ENCODE measurements around the gene TMEM17. TPM values are rescaled to one million over a fixed set of nuclear protein-coding genes. Genes with fewer than 3 reads are reported as not detected.

Gene TMEM17
- total RNA-seq, 1 donor from 2014 or later, result 5.0 TPM

- no peak for DNase-seq (ENCODE audit: low read depth)
These were observed 5.6 kb upstream of the TMEM17 start for GRCh38 chr2:62511636-62512035.

DNA sequence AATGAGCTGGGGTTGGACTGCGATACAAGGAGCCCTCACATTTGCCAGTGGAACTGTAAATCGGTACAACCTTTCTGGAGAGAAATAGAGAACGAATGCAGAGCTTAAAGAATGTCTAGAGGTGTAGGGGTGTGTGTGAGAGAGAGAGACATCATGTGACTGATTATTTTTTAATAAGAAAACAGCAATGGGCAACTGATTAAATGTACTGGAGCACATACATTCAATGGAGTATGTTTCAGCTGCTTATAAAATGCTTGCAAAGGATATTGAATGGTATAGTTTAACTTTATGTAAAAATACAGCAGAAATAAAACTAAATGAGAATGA lies 391 bp upstream of the TMEM17 start:
- DNase-seq (ENCODE audit: low read depth), result peak; percentile 52

DNA sequence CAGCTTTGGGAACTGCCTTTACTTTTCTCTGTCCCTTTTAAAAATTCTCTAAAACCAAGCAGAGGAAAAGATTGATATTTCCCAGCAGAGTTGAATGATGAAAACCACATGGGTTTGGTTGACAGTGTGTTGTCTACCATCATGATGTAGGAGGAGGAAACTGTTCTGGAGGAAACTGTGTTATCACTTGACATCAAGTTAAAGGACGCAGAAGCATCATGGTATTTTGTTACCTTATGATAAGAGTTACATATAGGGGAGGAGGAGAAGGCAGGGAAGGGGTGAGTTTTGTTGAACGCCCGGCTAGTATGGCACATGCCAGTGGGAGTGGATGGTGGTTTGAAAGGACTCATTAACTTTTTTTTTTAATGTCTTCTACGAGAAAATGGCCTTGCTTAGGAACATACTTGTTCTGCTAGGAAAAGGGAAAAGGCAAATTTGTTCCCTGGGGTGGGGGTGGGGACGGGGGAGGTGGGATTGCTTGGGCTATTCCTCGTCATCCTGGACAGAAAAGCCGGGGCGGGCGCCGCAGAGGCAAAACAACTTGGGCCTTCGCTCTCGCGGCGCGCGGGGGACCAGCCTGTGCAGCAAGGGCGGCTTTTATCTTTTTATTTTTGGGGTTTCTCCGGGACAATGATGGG lies 766 bp downstream of the TMEM17 start:
- no peak for DNase-seq (ENCODE audit: low read depth)

- DNase-seq (ENCODE audit: low read depth), result no peak
These were observed 1.3 kb downstream of the TMEM17 start for GRCh38 chr2:62504657-62505056.

DNA sequence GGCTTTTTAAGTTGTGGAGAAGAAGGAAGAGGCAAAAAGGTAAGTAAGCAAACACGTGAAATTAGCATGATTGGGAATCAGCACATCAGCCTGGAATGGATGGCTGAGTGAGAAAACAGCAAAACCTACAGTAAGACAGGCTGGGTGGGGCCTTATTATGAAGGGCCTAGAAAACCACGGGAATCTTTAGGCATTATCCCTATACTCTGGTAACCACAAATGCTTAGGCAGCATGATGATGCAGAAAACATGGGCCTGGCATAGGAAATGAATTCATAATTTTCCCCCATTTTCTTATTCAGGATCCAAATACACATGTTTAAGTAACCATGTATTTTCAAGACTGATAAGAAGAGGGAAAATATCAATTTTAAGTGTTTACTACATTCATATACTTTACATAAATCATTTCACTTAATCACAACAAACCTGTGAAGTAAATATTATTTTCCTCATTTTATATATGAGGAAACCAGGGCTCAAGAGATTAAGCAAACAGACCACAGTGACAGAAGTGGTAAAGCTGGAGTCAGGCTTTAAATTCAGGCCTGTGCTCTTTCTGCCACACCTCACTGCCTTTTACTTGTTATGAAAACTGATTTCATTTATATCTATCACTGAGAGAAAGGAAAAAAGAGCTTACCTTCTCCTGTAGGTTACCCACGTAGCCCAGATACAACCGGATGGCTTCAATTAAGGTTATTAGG lies 4.0 kb downstream of the TMEM17 start:
- DNase-seq (ENCODE audit: low read depth), result no peak

- DNase-seq (ENCODE audit: low read depth), result no peak
These were observed 4.9 kb downstream of the TMEM17 start for GRCh38 chr2:62501069-62501468.

- DNase-seq (ENCODE audit: low read depth), result no peak
These were observed 6.5 kb downstream of the TMEM17 start for GRCh38 chr2:62499430-62500060.

DNA sequence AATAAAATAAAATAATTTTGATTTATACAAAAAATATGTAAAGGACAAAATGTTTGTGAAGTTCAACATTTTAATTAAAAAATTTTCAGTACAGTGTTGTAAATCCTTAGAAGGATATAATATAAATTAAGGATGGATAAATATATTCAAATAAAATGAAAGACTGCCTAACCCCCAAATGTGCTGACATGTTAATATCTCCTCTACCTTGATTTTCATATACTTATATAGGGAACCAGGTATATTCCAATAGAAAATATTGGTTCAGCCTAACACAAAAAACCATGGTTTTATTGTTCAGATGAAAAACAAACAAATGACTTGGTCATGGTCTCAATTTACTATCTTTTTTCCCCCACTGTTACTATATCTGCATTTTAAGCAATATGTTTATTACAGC lies 7.3 kb downstream of the TMEM17 start:
- DNase-seq (ENCODE audit: low read depth), result no peak

DNA sequence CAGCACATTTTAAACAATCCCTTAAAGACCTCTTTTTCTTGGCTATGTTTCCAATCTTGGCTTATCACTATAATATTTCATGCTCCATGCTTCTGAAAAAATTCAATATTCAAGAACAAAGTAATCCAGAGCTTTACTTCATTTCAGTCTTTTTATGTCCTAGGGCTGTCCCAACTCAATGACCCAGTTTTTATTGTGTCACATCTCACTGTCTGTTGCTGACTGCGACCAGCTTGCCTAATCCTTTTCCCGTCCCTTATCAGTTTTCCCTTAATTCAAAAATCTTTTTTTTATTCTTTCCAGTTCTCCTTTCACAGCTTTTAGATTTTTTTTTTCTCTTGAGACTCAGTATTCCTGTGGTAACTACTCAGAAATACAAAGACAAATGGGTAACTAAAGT lies 10.2 kb downstream of the TMEM17 start:
- no peak for DNase-seq (ENCODE audit: low read depth)

- DNase-seq (ENCODE audit: low read depth), result no peak
These were observed 13.9 kb downstream of the TMEM17 start for GRCh38 chr2:62492048-62492447.

DNA sequence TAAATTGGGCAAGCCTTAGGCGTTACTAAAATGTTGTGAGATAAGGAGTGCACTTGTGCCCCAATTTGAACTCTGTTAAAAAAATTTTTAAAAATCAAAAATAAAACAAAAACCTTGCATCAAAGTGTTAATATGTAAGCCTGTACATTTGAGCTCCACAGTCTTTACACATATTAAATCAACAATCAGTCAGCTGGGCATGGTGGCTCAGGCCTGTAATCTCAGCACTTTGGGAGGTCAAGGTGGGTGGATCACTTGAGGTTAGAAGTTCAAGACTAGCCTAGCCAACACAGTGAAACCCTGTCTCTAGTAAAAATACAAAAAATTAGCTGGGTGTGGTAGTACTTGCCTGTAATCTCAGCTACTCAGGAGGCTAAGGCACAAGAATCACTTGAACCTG lies 16.3 kb downstream of the TMEM17 start:
- no peak for DNase-seq (ENCODE audit: low read depth)

DNA sequence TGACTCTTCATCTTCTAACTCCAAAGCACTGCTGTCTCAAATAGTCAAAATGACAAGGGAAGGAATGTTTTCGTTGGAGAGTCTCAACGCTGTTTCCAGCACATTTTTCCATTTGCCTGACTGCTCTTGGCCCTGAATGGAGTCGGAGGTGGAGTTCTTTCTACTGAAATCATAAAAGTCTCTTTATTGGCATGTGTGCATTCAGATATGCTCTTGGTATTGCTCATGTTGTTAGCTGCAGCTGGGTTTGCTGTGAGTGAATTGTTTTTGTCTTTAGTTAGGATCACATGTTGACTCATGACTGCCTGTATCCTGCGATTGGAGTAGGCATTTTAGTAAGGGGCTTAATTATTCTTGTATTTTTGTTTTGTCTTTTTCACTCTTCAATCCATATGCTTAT lies 16.8 kb downstream of the TMEM17 start:
- peak; percentile 36 for DNase-seq (ENCODE audit: low read depth)

GRCh38 chr2:62486439-62486765 lies 19.6 kb downstream of the TMEM17 start:
- peak; percentile 67 for DNase-seq (ENCODE audit: low read depth)

DNA sequence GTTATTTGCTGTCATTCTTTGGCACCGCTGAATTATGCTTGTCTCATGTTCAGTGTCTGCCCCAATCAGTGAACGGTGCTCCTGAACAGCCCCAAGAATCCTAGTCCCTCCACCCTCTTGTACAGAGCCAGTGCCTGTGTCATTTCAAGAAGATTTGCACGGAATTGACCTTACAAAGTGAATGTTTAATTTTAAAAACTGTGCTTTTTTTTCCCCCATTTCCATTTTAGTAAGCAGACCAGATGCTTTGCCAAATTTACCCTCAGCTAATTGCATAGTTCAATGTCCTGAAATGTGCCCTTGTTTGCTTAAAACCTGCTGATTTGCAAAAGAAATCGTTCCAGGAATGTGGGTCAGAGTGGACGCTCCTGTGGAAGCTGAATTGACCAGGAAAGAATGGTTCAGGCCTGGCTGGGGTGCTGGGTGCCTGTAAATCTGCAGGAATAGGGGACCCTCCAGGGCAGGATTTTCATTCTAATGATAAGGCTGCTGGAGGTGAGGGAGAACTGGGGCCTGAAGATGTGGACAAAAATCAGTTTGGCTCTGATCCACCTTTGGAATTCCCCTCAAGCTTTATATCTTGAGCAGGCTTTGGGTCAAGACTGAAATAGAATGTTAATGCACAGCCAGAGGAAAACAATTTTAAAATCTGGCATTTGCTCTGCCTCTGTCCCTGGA lies 20.1 kb downstream of the TMEM17 start:
- peak; percentile 40 for DNase-seq (ENCODE audit: low read depth)

- DNase-seq (ENCODE audit: low read depth), result no peak
These were observed 23.2 kb downstream of the TMEM17 start for GRCh38 chr2:62482558-62483352.

DNA sequence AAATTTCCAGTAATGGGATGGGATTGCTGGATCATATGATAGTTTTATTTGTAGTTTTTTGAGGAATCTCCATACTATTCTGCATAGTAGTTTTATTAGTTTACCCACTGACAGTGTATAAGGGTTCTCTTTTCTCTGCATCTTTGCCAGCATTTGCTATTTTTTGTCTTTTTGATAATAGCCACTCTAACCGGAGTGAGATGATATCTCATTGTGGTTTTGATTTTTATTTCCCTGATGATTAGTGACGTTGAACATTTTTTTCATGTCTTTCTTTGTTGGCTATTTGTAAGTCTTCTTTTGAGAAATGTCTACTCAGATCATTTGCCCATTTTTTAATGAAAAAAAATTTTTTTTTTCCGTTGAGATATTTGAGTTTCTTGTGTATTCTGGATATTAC lies 26.1 kb downstream of the TMEM17 start:
- no peak for DNase-seq (ENCODE audit: low read depth)

DNA sequence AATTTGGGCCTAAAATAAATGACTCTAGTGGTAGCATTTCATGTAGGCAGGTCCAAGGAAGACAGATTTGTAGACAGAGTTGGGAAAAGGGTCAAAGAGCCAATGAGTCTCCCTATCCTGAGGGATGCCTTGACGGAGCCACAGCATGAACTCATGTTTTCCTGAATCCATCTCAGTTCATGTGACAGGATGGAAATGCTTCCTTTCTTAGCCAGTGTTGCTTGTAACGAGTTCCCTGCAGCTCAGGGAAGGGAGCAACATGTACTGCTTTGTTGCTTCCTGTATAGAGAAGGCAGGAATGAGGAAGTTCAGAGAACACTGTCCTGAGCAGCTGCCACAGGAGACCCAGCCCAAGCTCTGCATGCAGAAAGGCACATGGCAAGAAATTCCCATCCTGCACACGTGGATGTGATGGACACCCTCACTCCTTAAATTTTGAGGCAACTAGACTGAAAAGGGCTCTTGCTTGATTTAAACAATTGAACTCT lies 27.9 kb downstream of the TMEM17 start:
- peak; percentile 39 for DNase-seq (ENCODE audit: low read depth)

GRCh38 chr2:62477573-62477972 lies 28.4 kb downstream of the TMEM17 start:
- no peak for DNase-seq (ENCODE audit: low read depth)

DNA sequence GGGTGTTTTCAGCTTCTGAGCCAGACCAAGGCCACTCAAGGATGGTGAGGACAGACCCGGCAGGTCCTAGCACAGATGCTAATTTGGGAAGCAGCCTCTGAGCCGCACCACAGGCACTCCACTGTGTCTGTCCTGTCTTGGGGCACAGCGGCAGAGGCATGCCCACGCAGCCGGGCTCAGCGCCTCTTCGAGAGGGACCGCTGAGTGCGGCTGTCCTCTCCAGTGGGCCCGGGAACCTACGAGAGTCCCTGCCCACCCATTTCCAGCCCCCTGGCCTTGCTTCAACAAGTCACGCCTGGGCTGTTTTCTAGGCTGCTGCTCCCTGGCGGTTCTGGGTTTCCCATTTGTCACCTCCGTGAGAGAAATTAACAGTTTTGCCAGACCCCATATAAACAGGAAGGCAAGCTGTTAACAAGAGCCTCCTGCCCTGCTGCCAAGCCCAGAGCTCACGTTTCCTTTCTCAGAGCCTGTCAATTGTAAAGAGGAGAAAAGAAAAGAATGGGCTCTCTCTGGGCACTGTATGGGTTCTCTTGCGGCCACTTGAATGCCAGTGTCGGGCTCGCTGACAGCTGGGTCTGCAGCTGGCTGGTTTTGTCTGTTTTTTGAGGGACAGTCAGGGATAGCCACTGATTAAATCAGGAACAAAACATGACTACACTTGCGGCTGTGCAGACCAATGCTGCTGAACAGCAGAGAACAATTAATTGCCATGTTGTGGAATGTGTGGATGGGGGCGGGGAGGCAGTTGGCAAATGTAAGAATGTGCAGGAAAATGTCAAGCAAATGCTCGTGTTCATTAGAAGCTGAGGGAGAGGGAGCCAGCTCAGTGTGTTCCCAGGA lies 30.6 kb downstream of the TMEM17 start:
- peak; percentile 80 for DNase-seq (ENCODE audit: low read depth)

GRCh38 chr2:62474176-62474575 lies 31.8 kb downstream of the TMEM17 start:
- no peak for DNase-seq (ENCODE audit: low read depth)

GRCh38 chr2:62473246-62473827 lies 32.7 kb downstream of the TMEM17 start:
- no peak for DNase-seq (ENCODE audit: low read depth)
